Measurements from ENCODE around the gene CCDC179.

DNA sequence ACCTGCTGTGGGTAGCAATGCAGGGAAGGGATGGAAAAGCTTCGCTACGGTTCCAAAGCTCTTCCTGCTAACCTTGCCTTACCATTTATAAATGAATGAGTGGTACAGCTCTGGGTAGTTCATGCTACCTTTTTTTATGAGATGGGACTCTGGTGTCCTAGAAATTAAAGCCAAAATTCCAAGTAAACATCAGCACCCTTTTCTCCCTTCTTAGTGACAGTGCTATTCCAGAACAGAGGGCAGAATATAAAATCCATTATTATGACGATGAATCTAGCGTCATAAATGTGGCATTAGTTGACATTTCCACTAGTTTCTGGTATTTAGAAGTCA is 30.2 kb downstream of the CCDC179 start:
- TF ChIP-seq, protein P1, sequence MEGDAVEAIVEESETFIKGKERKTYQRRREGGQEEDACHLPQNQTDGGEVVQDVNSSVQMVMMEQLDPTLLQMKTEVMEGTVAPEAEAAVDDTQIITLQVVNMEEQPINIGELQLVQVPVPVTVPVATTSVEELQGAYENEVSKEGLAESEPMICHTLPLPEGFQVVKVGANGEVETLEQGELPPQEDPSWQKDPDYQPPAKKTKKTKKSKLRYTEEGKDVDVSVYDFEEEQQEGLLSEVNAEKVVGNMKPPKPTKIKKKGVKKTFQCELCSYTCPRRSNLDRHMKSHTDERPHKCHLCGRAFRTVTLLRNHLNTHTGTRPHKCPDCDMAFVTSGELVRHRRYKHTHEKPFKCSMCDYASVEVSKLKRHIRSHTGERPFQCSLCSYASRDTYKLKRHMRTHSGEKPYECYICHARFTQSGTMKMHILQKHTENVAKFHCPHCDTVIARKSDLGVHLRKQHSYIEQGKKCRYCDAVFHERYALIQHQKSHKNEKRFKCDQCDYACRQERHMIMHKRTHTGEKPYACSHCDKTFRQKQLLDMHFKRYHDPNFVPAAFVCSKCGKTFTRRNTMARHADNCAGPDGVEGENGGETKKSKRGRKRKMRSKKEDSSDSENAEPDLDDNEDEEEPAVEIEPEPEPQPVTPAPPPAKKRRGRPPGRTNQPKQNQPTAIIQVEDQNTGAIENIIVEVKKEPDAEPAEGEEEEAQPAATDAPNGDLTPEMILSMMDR (conservative IDR thresholded peaks at IDR 0.05), result peak; percentile 70
- no peak for TF ChIP-seq ZFX (IDR thresholded peaks at IDR 0.05)
